ENCODE data around the gene PPP1R3E.
"Not testable (repeated sequence)": the region's sequence is repeated elsewhere in the genome, so short reads cannot be mapped to it uniquely, and the experiment has no call there.

PPP1R3E gene

GRCh38 chr14:23302290-23303225 lies at the start of gene PPP1R3E:
TSS of gene PPP1R3E (minus strand) at chr14:23302859. CDS start at chr14:23302576, 283 bp downstream.
- peak; percentile 88 for DNase-seq

- DNase-seq: no peak
Observed at GRCh38 chr14:23351681-23352505, 49.2 kb upstream of the PPP1R3E start.

- DNase-seq: no peak
Observed at GRCh38 chr14:23349156-23349845, 46.6 kb upstream of the PPP1R3E start.

- DNase-seq: no peak
Observed at GRCh38 chr14:23348297-23348655, 45.6 kb upstream of the PPP1R3E start.

GRCh38 chr14:23347406-23348296 lies 45.0 kb upstream of the PPP1R3E start:
- no peak for DNase-seq

GRCh38 chr14:23346693-23347405 lies 44.2 kb upstream of the PPP1R3E start:
- no peak for DNase-seq

- DNase-seq: no peak
Observed at GRCh38 chr14:23345987-23346692, 43.5 kb upstream of the PPP1R3E start.

GRCh38 chr14:23344481-23344880 lies 41.8 kb upstream of the PPP1R3E start:
- no peak for DNase-seq

GRCh38 chr14:23339506-23340268 lies 37.0 kb upstream of the PPP1R3E start:
- DNase-seq: no peak

- DNase-seq: no peak
Observed at GRCh38 chr14:23335623-23336022, 33.0 kb upstream of the PPP1R3E start.

GRCh38 chr14:23327947-23328744 lies 25.5 kb upstream of the PPP1R3E start:
- peak; percentile 79 for DNase-seq

GRCh38 chr14:23326491-23327332 lies 24.1 kb upstream of the PPP1R3E start:
- DNase-seq: no peak

- not testable (repeated sequence) for DNase-seq
Observed at GRCh38 chr14:23325746-23326145, 23.1 kb upstream of the PPP1R3E start.

- DNase-seq: no peak
Observed at GRCh38 chr14:23324993-23325392, 22.3 kb upstream of the PPP1R3E start.

GRCh38 chr14:23324455-23324846 lies 21.8 kb upstream of the PPP1R3E start:
- DNase-seq: no peak

GRCh38 chr14:23323838-23324454 lies 21.3 kb upstream of the PPP1R3E start:
- DNase-seq: no peak
